GM19193 (cell line): ENCODE measurements around the gene XDH.

Source experiments
- POLR2A ChIP-seq: IDR thresholded peaks from 4 replicates; pipeline ENCODE4 v1.6.1; 2011; ENCODE audit not compliant: insufficient read depth, insufficient read length; ENCODE audit errors: extremely low read depth

The XDH gene

DNA sequence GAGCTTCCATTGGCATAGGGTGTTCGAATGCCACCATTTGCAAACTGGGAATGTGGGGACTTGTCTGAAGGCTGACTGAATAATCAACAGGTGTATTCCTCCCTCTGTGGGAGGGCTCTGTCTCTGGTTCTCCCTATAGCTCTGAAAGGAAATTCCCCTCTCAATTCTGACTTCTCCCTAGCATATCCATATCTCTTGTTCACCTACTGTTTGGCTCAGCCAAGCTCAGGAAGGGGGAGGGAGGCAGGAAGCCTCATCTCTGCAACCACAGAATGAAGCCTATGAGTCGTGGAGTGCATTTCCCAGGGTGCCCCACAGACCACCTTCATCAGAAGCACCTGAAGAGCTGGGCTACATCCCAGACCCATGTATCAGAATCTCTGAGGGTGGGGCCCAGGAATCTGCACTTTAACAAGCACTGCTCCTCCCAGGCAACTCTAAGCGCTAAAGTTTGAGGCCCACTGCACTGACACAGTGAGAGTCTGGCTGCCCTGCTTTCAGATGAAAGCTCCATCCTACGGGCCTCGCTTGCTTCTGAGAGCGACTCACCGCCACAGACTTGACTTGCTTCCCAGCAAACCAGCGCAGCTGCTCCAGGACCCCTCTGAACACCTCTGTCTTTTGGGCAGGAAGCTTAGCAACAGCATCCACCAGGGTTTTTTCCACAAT lies 32.0 kb downstream of the XDH start:
- no peak for TF ChIP-seq POLR2A

DNA sequence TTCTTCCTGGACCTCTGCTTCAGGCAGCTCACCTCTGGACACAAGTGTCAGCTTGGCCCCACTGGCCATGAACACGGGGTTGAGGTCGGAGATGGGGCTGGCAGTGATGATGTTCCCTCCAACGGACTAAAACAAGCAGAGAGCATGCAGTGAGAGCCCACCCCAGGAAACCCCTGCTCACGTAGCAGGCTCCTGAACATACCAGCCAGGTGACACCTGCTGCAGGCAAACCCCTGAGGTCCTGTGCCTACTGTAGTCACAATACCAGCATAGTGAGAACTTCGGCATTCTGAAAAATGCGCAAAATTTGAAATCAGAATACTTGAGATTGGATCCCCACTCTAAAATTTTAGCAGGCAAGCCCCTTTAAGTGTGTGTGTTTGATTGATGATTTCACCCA lies 32.9 kb downstream of the XDH start:
- TF ChIP-seq POLR2A = no peak

DNA sequence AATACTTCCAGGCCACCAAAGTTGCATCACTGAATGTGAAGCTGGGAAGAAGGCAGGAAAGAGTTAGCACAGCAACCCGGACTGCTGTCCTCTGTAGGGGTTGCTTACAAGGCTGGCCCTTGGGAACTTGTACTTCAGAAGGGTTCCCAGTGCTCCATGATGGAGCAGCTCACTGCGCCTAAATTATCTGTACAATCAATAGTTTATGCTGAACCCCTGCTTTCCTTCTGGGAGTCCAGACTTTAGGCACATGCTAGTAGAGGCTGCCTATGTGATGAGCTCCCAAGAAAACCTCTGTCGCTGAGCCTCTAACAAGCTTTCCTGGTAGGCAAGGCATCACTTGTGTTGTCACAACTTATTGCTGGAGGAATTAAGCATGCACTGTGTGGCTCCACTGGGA lies 34.3 kb downstream of the XDH start:
- no peak for TF ChIP-seq POLR2A

GRCh38 chr2:31379747-31380146 lies 34.8 kb downstream of the XDH start:
- TF ChIP-seq POLR2A = no peak

DNA sequence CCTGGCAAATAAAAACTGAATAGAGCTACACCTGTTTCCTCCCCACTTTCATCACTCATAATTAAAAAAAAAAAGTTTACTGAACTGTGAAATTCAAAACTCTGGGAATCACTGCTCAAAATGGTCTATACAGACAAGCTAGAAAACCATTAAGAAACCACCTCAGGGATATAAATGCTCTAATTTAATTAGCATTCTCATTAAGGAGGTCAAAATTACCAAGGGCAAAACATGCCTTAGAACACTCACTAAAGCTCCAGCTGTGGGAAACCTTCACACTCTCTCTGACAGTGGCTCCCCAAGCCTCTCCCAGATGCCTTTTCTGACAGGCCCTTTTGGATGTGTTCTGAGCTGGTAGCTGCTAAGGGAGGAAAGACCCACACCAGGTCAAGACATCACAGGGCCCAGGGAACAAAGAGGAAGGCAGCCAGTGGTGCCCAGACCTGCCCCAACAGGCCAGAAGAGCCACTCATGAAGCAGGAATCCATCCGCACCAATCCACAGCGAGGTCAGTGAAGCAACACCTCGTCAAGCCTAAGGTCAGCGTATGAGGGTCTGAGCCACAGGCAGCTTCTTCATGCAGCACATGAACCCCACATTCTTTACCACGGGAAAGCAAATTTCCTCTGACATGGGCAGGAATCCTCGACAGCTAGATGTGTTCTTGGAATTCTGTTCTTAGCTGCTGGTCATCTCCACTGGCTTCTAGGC lies 35.6 kb downstream of the XDH start:
- no peak for TF ChIP-seq POLR2A

DNA sequence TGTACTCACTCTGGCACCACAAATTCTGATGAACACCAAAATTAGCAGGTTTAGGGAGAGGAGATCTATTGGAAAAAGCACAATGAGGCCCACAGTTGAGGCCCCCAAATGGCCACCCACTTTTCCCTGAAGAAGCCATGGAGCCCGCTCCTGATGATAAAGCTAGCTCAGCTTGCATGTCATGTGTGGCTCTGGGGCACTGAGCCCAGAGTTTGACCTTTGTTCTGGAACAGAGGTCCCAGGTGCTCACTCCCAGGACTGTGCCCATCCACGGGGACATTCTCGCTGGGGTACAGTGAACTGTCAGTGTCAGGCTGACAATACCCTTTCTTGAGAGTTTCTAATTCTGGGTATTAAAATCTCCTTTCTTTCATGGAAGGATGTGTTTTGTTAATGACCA lies 36.2 kb downstream of the XDH start:
- no peak for TF ChIP-seq POLR2A

- TF ChIP-seq POLR2A = no peak
Measured at GRCh38 chr2:31373127-31373526, 41.4 kb downstream of the XDH start.

- TF ChIP-seq POLR2A = no peak
Measured at GRCh38 chr2:31372097-31372496, 42.4 kb downstream of the XDH start.

DNA sequence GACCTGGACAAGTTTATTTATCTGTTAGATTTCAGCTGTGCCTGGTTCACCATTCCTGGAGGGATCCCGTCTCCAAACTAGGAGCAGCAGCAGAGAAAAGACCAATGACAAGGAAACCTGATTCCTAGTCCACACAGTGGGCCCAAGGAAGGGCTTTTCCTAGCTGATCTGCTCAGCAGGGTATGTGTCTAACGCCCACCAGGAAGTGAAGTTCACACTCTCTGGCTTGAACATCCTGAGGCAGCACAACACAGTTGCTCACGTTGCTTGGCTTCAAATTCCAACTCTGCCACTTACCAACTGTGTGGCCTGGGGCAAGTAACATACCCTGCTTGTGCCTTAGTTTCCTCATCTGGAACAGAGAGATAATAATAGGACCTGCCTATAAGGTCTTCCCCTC lies 42.9 kb downstream of the XDH start:
- TF ChIP-seq POLR2A = no peak

GRCh38 chr2:31366733-31367132 lies 47.8 kb downstream of the XDH start:
- TF ChIP-seq POLR2A = no peak

- TF ChIP-seq POLR2A = no peak
Measured at GRCh38 chr2:31365834-31366505, 48.6 kb downstream of the XDH start.

GRCh38 chr2:31365348-31365747 lies 49.2 kb downstream of the XDH start:
- TF ChIP-seq POLR2A = no peak

- TF ChIP-seq POLR2A = no peak
Measured at GRCh38 chr2:31363956-31364750, 50.4 kb downstream of the XDH start.

DNA sequence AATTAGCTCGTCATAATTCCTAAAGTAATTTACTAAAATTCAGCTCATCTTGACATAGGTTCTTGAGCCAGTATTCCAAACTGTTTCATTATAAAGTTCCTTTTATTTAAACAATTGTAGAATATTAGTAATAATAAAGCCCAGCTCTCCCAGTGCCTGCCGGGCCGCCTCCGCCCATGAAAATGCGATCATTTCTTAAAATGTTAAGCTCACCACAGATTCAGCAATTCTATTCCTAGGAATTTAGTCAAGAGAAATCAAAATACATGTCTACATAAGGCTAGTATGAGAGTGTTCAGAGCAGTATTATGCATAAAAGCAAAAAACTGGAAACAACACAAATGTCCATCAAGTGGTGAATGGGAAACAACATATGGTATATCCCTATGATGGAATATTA lies 52.0 kb downstream of the XDH start:
- TF ChIP-seq POLR2A = no peak

GRCh38 chr2:31359229-31359628 lies 55.3 kb downstream of the XDH start:
- no peak for TF ChIP-seq POLR2A
